Astrocyte (in vitro differentiated cells and primary cell): ENCODE results near the gene BCAR1. TPM values are rescaled to one million over a fixed set of nuclear protein-coding genes. Genes with fewer than 3 reads are reported as not detected.
A peak's percentile ranks its signal among the peaks of the same experiment; 100 is the strongest.

Experiments
- DNase-seq: peaks from one replicate; pipeline ENCODE4 v3.0.0-alpha.2; 2010; ENCODE audit warnings: low read depth
- FAIRE-seq: peaks from 2 replicates; lab custom pipeline; 2011; peaks lifted over from hg19 to GRCh38; lab: Jason Lieb, UNC
- H2AFZ ChIP-seq: 2 replicates; pipeline ENCODE4 v1.6.0; 2012; ENCODE audit warnings: low read depth, low read length, inconsistent platforms
- H3K27ac ChIP-seq: 2 replicates; pipeline ENCODE4 v1.5.1; 2011; ENCODE audit warnings: low read depth, low read length, inconsistent platforms
- H3K27me3 ChIP-seq: 2 replicates; pipeline ENCODE4 v1.6.0; 2011; ENCODE audit warnings: low read length, inconsistent platforms; ENCODE audit not compliant: insufficient read depth
- H3K36me3 ChIP-seq: 2 replicates; pipeline ENCODE4 v1.5.1; 2011; ENCODE audit warnings: low read length, inconsistent platforms; ENCODE audit not compliant: insufficient read depth
- H3K4me1 ChIP-seq: 2 replicates; pipeline ENCODE4 v1.5.1; 2011; ENCODE audit warnings: low read length, inconsistent platforms; ENCODE audit not compliant: insufficient read depth
- H3K4me2 ChIP-seq: 2 replicates; pipeline ENCODE4 v1.6.0; 2012; ENCODE audit warnings: low read length, inconsistent platforms
- H3K4me3 ChIP-seq: 2 replicates; pipeline ENCODE4 v1.5.1; 2011; ENCODE audit warnings: low read depth, mild to moderate bottlenecking, low read length, inconsistent platforms; ENCODE audit not compliant: insufficient read depth
- H3K79me2 ChIP-seq: 2 replicates; pipeline ENCODE4 v1.6.0; 2012; ENCODE audit warnings: mild to moderate bottlenecking, low read length, inconsistent platforms; ENCODE audit not compliant: insufficient read depth
- H3K9ac ChIP-seq: 2 replicates; pipeline ENCODE4 v1.6.0; 2012; ENCODE audit warnings: mild to moderate bottlenecking, low read length, inconsistent platforms
- H3K9me3 ChIP-seq: 2 replicates; pipeline ENCODE4 v1.5.1; 2012; ENCODE audit warnings: low read depth, mild to moderate bottlenecking, low read length, inconsistent platforms; ENCODE audit not compliant: insufficient read depth
- H4K20me1 ChIP-seq: 2 replicates; pipeline ENCODE4 v1.6.0; 2012; ENCODE audit warnings: low read length, inconsistent platforms; ENCODE audit not compliant: insufficient read depth
- H3K27ac Mint-ChIP-seq: one replicate; pipeline ENCODE4 v1.8.0; 2021; ENCODE audit warnings: mild to moderate bottlenecking, mixed read lengths; ENCODE audit not compliant: unreplicated experiment
- H3K27me3 Mint-ChIP-seq: one replicate; pipeline ENCODE4 v1.8.0; 2021; ENCODE audit warnings: low read depth, mixed read lengths; ENCODE audit not compliant: unreplicated experiment
- H3K36me3 Mint-ChIP-seq: one replicate; pipeline ENCODE4 v1.8.0; 2021; ENCODE audit warnings: low read depth, mixed read lengths; ENCODE audit not compliant: unreplicated experiment
- H3K4me1 Mint-ChIP-seq: one replicate; pipeline ENCODE4 v1.8.0; 2021; ENCODE audit warnings: low read depth, mixed read lengths; ENCODE audit not compliant: unreplicated experiment
- H3K4me3 Mint-ChIP-seq: one replicate; pipeline ENCODE4 v1.8.0; 2021; ENCODE audit warnings: mild to moderate bottlenecking, moderate library complexity, mixed read lengths; ENCODE audit not compliant: unreplicated experiment
- H3K9me3 Mint-ChIP-seq: one replicate; pipeline ENCODE4 v1.8.0; 2021; ENCODE audit warnings: mild to moderate bottlenecking, mixed read lengths; ENCODE audit not compliant: unreplicated experiment
- EZH2 ChIP-seq: IDR thresholded peaks from 2 replicates; pipeline ENCODE4 v1.6.1; 2012; ENCODE audit warnings: mild to moderate bottlenecking, low read length, inconsistent platforms; ENCODE audit not compliant: insufficient read depth
- total RNA-seq: library from RNA; stranded (reverse); gene quantifications from 2 replicates; pipeline ENCODE4 v1.2.1, GENCODE V29; 2021
- TF ChIP-seq, protein P1 (sequence below): IDR thresholded peaks from 2 replicates; pipeline ENCODE4 v1.5.1; 2011; ENCODE audit warnings: low read depth, mild to moderate bottlenecking, inconsistent platforms, low read length, moderate library complexity; ENCODE audit not compliant: insufficient read depth

The BCAR1 gene
- total RNA-seq, 1 donor from 2014 or later, result 296 TPM

DNA sequence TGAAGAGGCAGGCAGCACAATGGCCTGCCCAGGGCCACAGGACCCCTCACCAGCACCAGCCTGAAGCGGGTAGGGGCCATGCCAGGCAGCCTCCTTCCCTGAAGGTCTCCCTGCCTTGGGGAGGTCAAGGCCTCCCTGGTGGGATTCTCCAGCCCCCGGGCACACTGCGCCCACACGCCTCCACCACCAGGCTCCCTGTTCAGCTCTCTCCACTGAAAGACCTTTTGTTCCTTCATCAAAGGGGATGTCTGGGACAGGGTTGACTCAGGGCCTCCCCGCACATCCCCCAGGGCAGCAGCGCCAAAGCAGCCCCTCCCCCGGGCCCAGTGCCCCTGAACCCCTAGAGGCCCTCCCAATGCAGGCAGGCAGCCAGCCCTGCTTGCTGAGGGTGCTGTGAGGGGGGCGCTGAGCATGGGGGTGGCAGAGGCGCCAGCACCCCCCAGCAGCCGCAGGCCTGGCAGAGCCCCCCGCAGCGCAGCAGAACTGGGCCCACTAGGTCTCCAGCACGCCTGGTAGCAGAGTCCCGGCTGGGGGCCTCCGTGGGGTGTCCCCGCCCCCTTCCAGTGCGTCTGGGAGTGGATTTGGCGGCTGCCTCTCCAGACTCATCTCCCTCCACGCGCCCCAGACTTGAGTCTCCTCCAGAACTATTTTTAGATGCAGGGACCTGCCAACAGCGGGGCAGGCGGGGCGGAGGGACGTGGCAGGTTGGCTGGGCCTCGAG, 13.1 kb downstream of the BCAR1 start:
- peaks cover 45% of the 10 kb centered on the region for H3K4me1 Mint-ChIP-seq
- Histone ChIP-seq H3K79me2 (peaks cover 100% of the 10 kb centered on the region), H3K36me3 (peaks cover 17% of the 10 kb centered on the region), H3K4me3 (no peak overlapping the region), H3K4me2 (peak overlapping the region; percentile 76), H3K9ac (peak overlapping the region; percentile 90), H3K9me3 (no peaks in the 10 kb centered on the region), H3K4me1 (peaks cover 49% of the 10 kb centered on the region), H2AFZ (no peak overlapping the region), H4K20me1 (peaks cover 76% of the 10 kb centered on the region), H3K27ac (peak overlapping the region; percentile 97), H3K27me3 (no peaks in the 10 kb centered on the region)
- FAIRE-seq (no peak), DNase-seq (peak; percentile 91)
- no peak for TF ChIP-seq EZH2
- TF ChIP-seq, protein P1, sequence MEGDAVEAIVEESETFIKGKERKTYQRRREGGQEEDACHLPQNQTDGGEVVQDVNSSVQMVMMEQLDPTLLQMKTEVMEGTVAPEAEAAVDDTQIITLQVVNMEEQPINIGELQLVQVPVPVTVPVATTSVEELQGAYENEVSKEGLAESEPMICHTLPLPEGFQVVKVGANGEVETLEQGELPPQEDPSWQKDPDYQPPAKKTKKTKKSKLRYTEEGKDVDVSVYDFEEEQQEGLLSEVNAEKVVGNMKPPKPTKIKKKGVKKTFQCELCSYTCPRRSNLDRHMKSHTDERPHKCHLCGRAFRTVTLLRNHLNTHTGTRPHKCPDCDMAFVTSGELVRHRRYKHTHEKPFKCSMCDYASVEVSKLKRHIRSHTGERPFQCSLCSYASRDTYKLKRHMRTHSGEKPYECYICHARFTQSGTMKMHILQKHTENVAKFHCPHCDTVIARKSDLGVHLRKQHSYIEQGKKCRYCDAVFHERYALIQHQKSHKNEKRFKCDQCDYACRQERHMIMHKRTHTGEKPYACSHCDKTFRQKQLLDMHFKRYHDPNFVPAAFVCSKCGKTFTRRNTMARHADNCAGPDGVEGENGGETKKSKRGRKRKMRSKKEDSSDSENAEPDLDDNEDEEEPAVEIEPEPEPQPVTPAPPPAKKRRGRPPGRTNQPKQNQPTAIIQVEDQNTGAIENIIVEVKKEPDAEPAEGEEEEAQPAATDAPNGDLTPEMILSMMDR, result no peak
- H3K36me3 Mint-ChIP-seq, result peaks cover 12% of the 10 kb centered on the region
- H3K4me3 Mint-ChIP-seq, result no peak overlapping the region
- H3K27ac Mint-ChIP-seq, result no peak overlapping the region
- no peaks in the 10 kb centered on the region for H3K9me3 Mint-ChIP-seq
- no peaks in the 10 kb centered on the region for H3K27me3 Mint-ChIP-seq

DNA sequence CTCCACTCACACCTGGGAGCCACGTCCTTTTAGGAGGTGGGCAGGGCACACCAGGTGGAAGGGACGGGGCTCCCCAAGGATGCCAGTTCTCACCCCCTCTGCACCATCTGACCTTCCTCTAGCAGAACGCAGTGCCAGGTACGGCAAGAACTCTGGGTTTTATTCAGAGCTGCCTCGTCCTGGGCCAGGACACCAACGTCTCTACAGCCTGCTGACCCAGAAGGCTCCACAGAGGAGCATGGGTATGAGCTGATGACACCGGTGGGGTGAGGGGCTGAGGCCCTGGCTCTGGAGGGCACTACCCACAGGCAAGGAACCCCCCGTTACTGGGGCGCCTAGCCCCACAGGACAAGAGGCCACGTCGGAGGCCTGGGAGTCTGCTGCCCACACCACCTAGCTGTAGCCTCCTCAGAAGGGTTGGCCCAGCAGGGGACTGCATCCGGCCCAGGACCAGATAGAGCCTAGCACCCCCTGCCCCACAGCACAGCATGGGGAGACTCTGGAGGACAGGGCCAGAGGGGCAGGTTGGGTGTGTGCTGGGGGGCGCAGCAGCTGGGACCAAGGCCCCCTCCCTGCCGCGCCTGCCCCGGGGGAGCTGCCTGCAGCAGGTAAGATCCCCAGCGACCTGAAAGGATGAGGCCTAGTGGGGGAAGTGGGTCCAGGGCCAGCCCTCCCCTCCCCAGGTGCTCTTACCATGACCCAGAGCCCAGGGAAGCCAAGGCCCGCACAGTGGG, 13.9 kb downstream of the BCAR1 start:
- Mint-ChIP-seq H3K4me3 (no peak overlapping the region), H3K9me3 (no peaks in the 10 kb centered on the region), H3K4me1 (peaks cover 42% of the 10 kb centered on the region), H3K27ac (peak overlapping the region; percentile 69), H3K36me3 (peaks cover 9% of the 10 kb centered on the region), H3K27me3 (no peaks in the 10 kb centered on the region)
- H3K79me2 ChIP-seq, result peaks cover 99% of the 10 kb centered on the region
- peaks cover 49% of the 10 kb centered on the region for H3K4me1 ChIP-seq
- DNase-seq, result no peak
- H3K9me3 ChIP-seq, result no peaks in the 10 kb centered on the region
- H3K4me3 ChIP-seq, result no peak overlapping the region
- no peak for TF ChIP-seq EZH2
- TF ChIP-seq, protein P1, result no peak
- peaks cover 80% of the 10 kb centered on the region for H4K20me1 ChIP-seq
- peak overlapping the region; percentile 97 for H3K27ac ChIP-seq
- H3K9ac ChIP-seq, result peak overlapping the region; percentile 90
- no peaks in the 10 kb centered on the region for H3K27me3 ChIP-seq
- H2AFZ ChIP-seq, result no peak overlapping the region
- H3K36me3 ChIP-seq, result peaks cover 24% of the 10 kb centered on the region
- no peak for FAIRE-seq
- peak overlapping the region; percentile 76 for H3K4me2 ChIP-seq
